ENCODE measurements around the gene GRB10.

Gene GRB10

GRCh38 chr7:50782375-50783208 lies at the start of gene GRB10:
Gene GRB10 (minus strand): TSS chr7:50782896. CDS start chr7:50732322, 50,574 bp downstream.
- no peak for DNase-seq

- no peak for DNase-seq
Measured at GRCh38 chr7:50828801-50829200, 46.1 kb upstream of the GRB10 start.

GRCh38 chr7:50828116-50828515 lies 45.4 kb upstream of the GRB10 start:
- DNase-seq = no peak

GRCh38 chr7:50827281-50827680 lies 44.6 kb upstream of the GRB10 start:
- DNase-seq = no peak

- no peak for DNase-seq
Measured at GRCh38 chr7:50826371-50827172, 43.9 kb upstream of the GRB10 start.

GRCh38 chr7:50825465-50825864 lies 42.8 kb upstream of the GRB10 start:
- DNase-seq = no peak

GRCh38 chr7:50824882-50825281 lies 42.2 kb upstream of the GRB10 start:
- DNase-seq = no peak

GRCh38 chr7:50822706-50823105 lies 40.0 kb upstream of the GRB10 start:
- DNase-seq = no peak

GRCh38 chr7:50822110-50822509 lies 39.4 kb upstream of the GRB10 start:
- DNase-seq = no peak

- no peak for DNase-seq
Measured at GRCh38 chr7:50821457-50822008, 38.8 kb upstream of the GRB10 start.

GRCh38 chr7:50818324-50818723 lies 35.6 kb upstream of the GRB10 start:
- no peak for DNase-seq

- no peak for DNase-seq
Measured at GRCh38 chr7:50817561-50817960, 34.9 kb upstream of the GRB10 start.

GRCh38 chr7:50815138-50815537 lies 32.4 kb upstream of the GRB10 start:
- DNase-seq = no peak

GRCh38 chr7:50814166-50814565 lies 31.5 kb upstream of the GRB10 start:
- DNase-seq = no peak

- DNase-seq = no peak
Measured at GRCh38 chr7:50812841-50813475, 30.3 kb upstream of the GRB10 start.

- DNase-seq = no peak
Measured at GRCh38 chr7:50812094-50812493, 29.4 kb upstream of the GRB10 start.

GRCh38 chr7:50808282-50808888 lies 25.7 kb upstream of the GRB10 start:
- DNase-seq = no peak

- no peak for DNase-seq
Measured at GRCh38 chr7:50807026-50807730, 24.5 kb upstream of the GRB10 start.

- DNase-seq = no peak
Measured at GRCh38 chr7:50806143-50806542, 23.4 kb upstream of the GRB10 start.

- DNase-seq = no peak
Measured at GRCh38 chr7:50805447-50806125, 22.9 kb upstream of the GRB10 start.
